22Rv1 (cell line): ENCODE measurements around the gene NEURL1B.
A peak's percentile ranks its signal among the peaks of the same experiment; 100 is the strongest.

Experiments used
- H3K27ac ChIP-seq: fragments of 450-650 bp; 2 replicates; pipeline ENCODE4 v1.5.1; 2017
- CTCF ChIP-seq: fragments of 450-650 bp; IDR thresholded peaks from 2 replicates; pipeline ENCODE4 v1.5.1; 2017; ENCODE audit warnings: mild to moderate bottlenecking
- ZFX ChIP-seq: fragments of 450-650 bp; IDR thresholded peaks from 2 replicates; pipeline ENCODE4 v1.6.1; 2017; ENCODE audit warnings: antibody characterized with exemption, borderline replicate concordance

The NEURL1B gene

GRCh38 chr5:172637110-172637580, 3.9 kb upstream of the NEURL1B start:
- peak overlapping the region; percentile 80 for H3K27ac ChIP-seq
- no peak for TF ChIP-seq ZFX

- no peak for TF ChIP-seq ZFX
- H3K27ac ChIP-seq, result peak overlapping the region; percentile 80
These were observed 3.3 kb upstream of the NEURL1B start for GRCh38 chr5:172637740-172638139.

GRCh38 chr5:172638209-172638768, 2.8 kb upstream of the NEURL1B start:
- TF ChIP-seq CTCF (no peak), ZFX (no peak)

GRCh38 chr5:172640139-172640538, 924 bp upstream of the NEURL1B start:
- TF ChIP-seq ZFX (no peak), CTCF (no peak)
- H3K27ac ChIP-seq, result peak overlapping the region; percentile 78

More at GRCh38 chr5:172638209-172638768, 2.8 kb upstream of the NEURL1B start:
- peak overlapping the region; percentile 80 for H3K27ac ChIP-seq

- peak overlapping the region; percentile 78 for H3K27ac ChIP-seq
- peak; percentile 10; the same call in 1 of the 2 replicates for TF ChIP-seq CTCF
- no peak for TF ChIP-seq ZFX
These were observed 442 bp downstream of the NEURL1B start for GRCh38 chr5:172641359-172642050.

- H3K27ac ChIP-seq, result peak overlapping the region; percentile 78
These were observed 967 bp downstream of the NEURL1B start for GRCh38 chr5:172642051-172642409.

GRCh38 chr5:172642486-172642885, 1.4 kb downstream of the NEURL1B start:
- peak overlapping the region; percentile 78; the same call in 1 of the 2 replicates for H3K27ac ChIP-seq
- TF ChIP-seq CTCF, result no peak
- TF ChIP-seq ZFX, result no peak

More at GRCh38 chr5:172642051-172642409, 967 bp downstream of the NEURL1B start:
- TF ChIP-seq CTCF, result no peak
